Lower leg skin (tissue), 4 donors: Measurements from ENCODE around the gene MOCS1. TPM values are rescaled to one million over a fixed set of nuclear protein-coding genes. Genes with fewer than 3 reads are reported as not detected.
A peak's percentile ranks its signal among the peaks of the same experiment; 100 is the strongest.

Source experiments
- DNase-seq, 2 donors: peaks; one replicate each; pipeline ENCODE4 v3.0.0-alpha.2; 2019; ENCODE audit warnings: low spot score in 2 of 2
- H3K4me3 ChIP-seq: fragments of 200-600 bp; sonication (generic); 2 replicates; pipeline ENCODE4 v1.5.1; 2017; ENCODE audit warnings: mild to moderate bottlenecking, low read depth; ENCODE audit not compliant: poor library complexity, severe bottlenecking
- POLR2A ChIP-seq, 2 donors: fragments of 450-650 bp; IDR thresholded peaks; one replicate each; pipeline ENCODE4 v1.6.1; 2016 to 2017; ENCODE audit warnings: antibody characterized with exemption in 2 of 2, mild to moderate bottlenecking in 1 of 2, moderate library complexity in 1 of 2
- WGBS, 2 donors: methylation state at CpG; one replicate each; pipeline ENCODE4 v1.1.5; 2018; 5-methylcytosine and 5-hydroxymethylcytosine counted together
- intact Hi-C: fragments of 100-400 bp; cut with DNase I; formaldehyde crosslinking; loops from one replicate; pipeline ENCODE4 v1.15.0; 2023; ENCODE audit warnings: low total_unique reads
- total RNA-seq, 4 donors: library from RNA; depleted of rRNA; stranded (reverse); fragments of >200 nt; gene quantifications; one replicate each; pipeline ENCODE4 v1.1.0, GENCODE V29; 2016
- TF ChIP-seq, protein P1 (sequence below), 3 donors: fragments of 450-650 bp; IDR thresholded peaks; one replicate each; pipeline ENCODE4 v1.5.1; 2016; ENCODE audit warnings: antibody characterized with exemption in 3 of 3, mild to moderate bottlenecking in 3 of 3, moderate library complexity in 2 of 3

Gene MOCS1
- total RNA-seq, 4 donors from 2014 or later: 4.8 to 18.7 (median 10.5) TPM

DNA sequence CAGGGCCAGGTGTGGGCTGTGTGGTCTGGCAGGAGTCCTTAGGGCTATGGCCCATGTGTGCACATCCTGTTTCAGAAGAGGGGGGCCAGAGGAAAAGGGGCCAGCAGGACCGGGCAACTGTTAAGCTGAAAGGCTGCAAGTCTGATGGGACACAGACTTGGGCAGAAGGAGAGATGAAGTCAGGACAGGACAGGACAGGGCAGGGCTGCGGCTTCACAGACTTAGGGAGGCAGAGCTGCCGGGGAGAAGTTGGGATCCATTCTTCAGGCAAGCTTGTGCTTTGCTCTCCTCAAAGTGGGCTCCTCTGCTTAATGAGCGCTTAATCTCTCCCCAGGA lies 28.7 kb downstream of the MOCS1 start:
- DNase-seq: peak in 1 of 2 donors; percentile 77
- TF ChIP-seq POLR2A (IDR thresholded peaks at IDR 0.05): no peak
- TF ChIP-seq, protein P1, sequence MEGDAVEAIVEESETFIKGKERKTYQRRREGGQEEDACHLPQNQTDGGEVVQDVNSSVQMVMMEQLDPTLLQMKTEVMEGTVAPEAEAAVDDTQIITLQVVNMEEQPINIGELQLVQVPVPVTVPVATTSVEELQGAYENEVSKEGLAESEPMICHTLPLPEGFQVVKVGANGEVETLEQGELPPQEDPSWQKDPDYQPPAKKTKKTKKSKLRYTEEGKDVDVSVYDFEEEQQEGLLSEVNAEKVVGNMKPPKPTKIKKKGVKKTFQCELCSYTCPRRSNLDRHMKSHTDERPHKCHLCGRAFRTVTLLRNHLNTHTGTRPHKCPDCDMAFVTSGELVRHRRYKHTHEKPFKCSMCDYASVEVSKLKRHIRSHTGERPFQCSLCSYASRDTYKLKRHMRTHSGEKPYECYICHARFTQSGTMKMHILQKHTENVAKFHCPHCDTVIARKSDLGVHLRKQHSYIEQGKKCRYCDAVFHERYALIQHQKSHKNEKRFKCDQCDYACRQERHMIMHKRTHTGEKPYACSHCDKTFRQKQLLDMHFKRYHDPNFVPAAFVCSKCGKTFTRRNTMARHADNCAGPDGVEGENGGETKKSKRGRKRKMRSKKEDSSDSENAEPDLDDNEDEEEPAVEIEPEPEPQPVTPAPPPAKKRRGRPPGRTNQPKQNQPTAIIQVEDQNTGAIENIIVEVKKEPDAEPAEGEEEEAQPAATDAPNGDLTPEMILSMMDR (IDR thresholded peaks at IDR 0.05): no peak
- no peak overlapping the region for H3K4me3 ChIP-seq
- 78% methylated on average over 4 of the region's 4 CpGs for WGBS, 2 donors
- intact Hi-C loops: no loop called here

DNA sequence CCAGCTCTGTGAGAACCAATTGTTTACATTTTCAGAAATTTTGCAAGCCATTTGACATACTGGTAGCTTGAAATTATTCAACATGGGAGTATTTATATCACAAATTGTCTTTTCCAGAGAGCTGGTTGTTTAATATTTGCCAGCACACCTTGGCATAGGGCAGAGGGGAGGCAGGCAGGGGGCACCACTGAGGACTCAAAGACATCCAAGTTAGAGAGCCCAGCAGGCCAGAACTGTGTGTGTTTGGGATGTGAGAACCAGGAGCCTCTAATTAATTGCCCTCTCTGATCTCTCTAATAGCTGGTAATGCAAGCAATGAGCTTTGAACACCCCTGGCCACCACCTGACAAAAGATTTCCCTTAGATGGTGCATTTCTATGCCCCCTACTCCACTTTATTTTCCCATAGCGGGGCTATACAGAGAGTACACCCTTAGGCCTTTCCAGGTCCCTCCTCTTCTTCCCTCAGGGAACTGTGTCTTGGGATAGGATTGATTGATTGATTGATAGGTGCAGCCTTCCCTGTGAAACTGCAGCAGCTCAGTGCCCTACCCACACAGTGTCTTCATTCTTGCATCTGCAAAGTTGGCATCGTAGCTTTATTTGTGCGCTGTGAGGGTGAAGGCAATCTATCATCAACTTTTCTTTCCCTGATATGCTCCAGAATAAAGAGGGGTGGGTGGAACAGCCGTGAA lies 29.2 kb downstream of the MOCS1 start:
- 55 to 62% methylated on average over 4 of the region's 4 CpGs for WGBS, 2 donors
- no peak for TF ChIP-seq POLR2A (IDR thresholded peaks at IDR 0.05)
- TF ChIP-seq, protein P1 (IDR thresholded peaks at IDR 0.05): no peak

DNA sequence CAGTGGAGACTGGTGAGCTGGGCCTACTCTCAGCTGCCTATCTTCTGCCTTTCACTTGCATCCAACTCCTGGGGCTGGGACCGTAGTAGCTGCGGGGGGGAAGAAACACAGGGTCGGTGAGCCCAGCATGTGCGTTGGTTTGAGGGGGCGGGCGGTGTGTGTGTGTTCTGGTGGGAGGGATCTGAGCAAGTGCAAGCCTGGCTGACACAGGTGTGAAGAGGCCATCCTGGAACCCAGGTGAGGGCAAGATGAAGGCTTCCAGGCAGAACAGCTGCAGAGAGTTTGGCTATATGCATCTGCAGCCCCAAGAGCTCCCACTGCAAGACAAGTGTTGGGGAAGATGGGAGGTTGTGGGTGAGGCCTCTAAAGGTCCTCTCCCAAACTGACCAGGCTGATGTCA lies 30.6 kb downstream of the MOCS1 start:
- H3K4me3 ChIP-seq: no peak overlapping the region
- WGBS, 2 donors: 87 to 93% methylated on average over 6 of the region's 6 CpGs
- DNase-seq: peak in 1 of 2 donors; percentile 81
- intact Hi-C loops: no loop called here
- TF ChIP-seq POLR2A (IDR thresholded peaks at IDR 0.05): no peak
- TF ChIP-seq, protein P1 (IDR thresholded peaks at IDR 0.05): no peak

More for the DNA sequence above, 29.2 kb downstream of the MOCS1 start:
- DNase-seq: peak in 1 of 2 donors; percentile 17
- no peak overlapping the region for H3K4me3 ChIP-seq
- intact Hi-C loops: no loop called here

DNA sequence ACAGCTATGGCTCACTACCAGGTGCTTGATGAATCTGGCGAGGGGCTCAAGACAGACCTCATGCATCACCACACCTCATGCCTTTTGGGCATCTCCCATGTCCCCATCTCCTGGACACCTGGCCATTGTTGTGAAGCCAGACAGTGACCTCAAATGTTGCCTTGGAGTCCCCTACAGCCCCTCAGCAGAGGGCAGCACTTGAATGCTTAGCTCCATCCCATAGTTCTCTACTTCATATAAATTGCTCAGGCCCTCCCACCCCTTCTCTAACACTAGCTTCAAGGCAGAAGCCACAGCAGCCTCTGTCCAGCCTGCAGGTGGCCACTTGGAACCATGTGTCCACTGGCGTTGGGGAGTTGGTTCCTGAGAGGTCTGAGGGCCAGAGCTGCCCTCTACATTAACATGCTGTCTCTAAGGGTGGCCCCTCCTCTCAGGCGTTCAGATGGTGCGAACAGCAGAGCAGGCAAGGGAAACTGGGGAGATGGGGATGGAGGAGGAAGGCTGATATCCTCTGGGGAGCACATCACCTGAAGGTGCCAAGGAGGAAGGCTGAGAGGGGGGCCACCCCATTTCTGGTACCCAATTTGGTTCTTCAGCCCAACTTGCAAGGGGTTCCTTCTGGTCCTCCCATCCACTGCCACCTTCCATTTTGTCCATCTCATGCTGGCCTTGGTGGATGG lies 31.3 kb downstream of the MOCS1 start:
- 90 to 96% methylated on average over 4 of the region's 4 CpGs for WGBS, 2 donors
- no peak overlapping the region for H3K4me3 ChIP-seq
- DNase-seq: peak in 1 of 2 donors; percentile 63
- intact Hi-C loops: no loop called here
- TF ChIP-seq, protein P1 (IDR thresholded peaks at IDR 0.05): no peak
- no peak for TF ChIP-seq POLR2A (IDR thresholded peaks at IDR 0.05)

DNA sequence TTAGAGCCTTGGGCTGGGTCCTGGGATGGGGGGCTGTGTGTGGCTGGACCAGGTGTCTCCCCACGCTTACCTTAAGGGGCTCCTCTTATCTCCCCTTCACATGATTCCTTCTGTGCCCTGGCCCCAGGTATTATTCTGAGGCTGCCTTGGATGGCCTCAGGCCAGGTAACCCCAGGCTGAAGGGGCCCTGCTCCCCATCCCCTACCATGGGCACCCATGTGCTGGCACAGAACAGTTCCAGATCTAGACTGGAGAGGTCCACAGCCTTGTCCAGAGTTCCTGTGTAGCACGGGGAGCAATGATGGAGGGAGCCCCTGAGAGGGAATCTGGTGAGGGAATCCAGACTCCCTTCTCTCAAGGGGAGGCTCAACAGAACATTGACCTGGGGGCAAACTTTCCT lies 32.1 kb downstream of the MOCS1 start:
- WGBS, 2 donors: 81 to 89% methylated on average over 2 of the region's 2 CpGs
- no peak overlapping the region for H3K4me3 ChIP-seq
- intact Hi-C loops: no loop called here
- no peak for TF ChIP-seq POLR2A (IDR thresholded peaks at IDR 0.05)
- TF ChIP-seq, protein P1 (IDR thresholded peaks at IDR 0.05): no peak
- no peak for DNase-seq
